HFFc6 (cell line): Measurements from ENCODE around the gene ZNF76. TPM values are rescaled to one million over a fixed set of nuclear protein-coding genes. Genes with fewer than 3 reads are reported as not detected.

Experiments used
- DNase-seq: peaks from one replicate; pipeline ENCODE4 v3.0.0-alpha.2; 2018
- H3K27ac Mint-ChIP-seq: 2 replicates; pipeline ENCODE4 v1.8.0; 2020; ENCODE audit warnings: mild to moderate bottlenecking, mixed read lengths
- H3K27me3 Mint-ChIP-seq: 2 replicates; pipeline ENCODE4 v1.8.0; 2021; ENCODE audit warnings: mild to moderate bottlenecking, moderate library complexity, mixed read lengths; ENCODE audit not compliant: insufficient read depth
- H3K36me3 Mint-ChIP-seq: 2 replicates; pipeline ENCODE4 v1.8.0; 2021; ENCODE audit warnings: low read depth, mixed read lengths
- H3K4me1 Mint-ChIP-seq: 2 replicates; pipeline ENCODE4 v1.8.0; 2020; ENCODE audit warnings: low read depth, mixed read lengths
- H3K4me3 Mint-ChIP-seq: 2 replicates; pipeline ENCODE4 v1.8.0; 2020; ENCODE audit warnings: mild to moderate bottlenecking, moderate library complexity, mixed read lengths
- H3K9me3 Mint-ChIP-seq: 2 replicates; pipeline ENCODE4 v1.8.0; 2020; ENCODE audit warnings: mild to moderate bottlenecking, mixed read lengths
- CTCF ChIP-seq: fragments of 200-600 bp; sonication (generic); IDR thresholded peaks from 2 replicates; pipeline ENCODE4 v1.5.0; 2021; ENCODE audit warnings: antibody characterized with exemption, mild to moderate bottlenecking
- total RNA-seq, 6 experiments: library from RNA; stranded (reverse); fragmentation: NEBNext Ultra II Directional; extraction: Animal tissue kit (Norgen Biotek cat#: 25700); gene quantifications; 2 replicates in 1 of 6; 3 replicates in 5 of 6; pipeline ENCODE4 v1.2.3, GENCODE V29; 2021

ZNF76 gene
- total RNA-seq, 6 experiments from 2014 or later = 12.7 to 17.1 (median 16.4) TPM

GRCh38 chr6:35288834-35289233 is 29.3 kb downstream of the ZNF76 start:
- Mint-ChIP-seq H3K9me3 (no peaks in the 10 kb centered on the region), H3K27ac (no peak overlapping the region), H3K4me1 (no peaks in the 10 kb centered on the region), H3K4me3 (no peak overlapping the region), H3K27me3 (peaks cover 2% of the 10 kb centered on the region), H3K36me3 (peaks cover 19% of the 10 kb centered on the region; the same call in 1 of the 2 replicates)
- TF ChIP-seq CTCF = no peak
- no peak for DNase-seq

DNA sequence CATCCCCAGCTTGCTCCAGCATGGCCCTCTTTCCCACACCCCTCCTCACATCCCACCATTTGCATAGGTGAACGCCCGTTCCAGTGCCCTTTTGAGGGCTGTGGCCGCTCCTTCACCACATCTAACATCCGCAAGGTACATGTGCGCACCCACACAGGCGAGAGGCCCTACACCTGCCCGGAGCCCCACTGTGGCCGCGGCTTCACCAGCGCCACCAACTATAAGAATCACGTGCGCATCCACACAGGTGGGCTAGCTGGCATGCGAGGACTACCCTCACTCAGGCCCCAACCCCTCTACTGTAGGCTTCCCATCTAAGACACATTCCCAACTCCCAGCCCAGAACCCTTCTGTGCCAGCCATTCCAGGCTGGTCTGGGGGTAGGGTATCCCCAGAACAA is 32.0 kb downstream of the ZNF76 start:
- peaks cover 21% of the 10 kb centered on the region for H3K36me3 Mint-ChIP-seq
- H3K9me3 Mint-ChIP-seq = no peaks in the 10 kb centered on the region
- H3K4me3 Mint-ChIP-seq = no peak overlapping the region
- DNase-seq = no peak
- peaks cover under 1% of the 10 kb centered on the region; the same call in 1 of the 2 replicates for H3K4me1 Mint-ChIP-seq
- peaks cover 2% of the 10 kb centered on the region for H3K27me3 Mint-ChIP-seq
- no peak overlapping the region for H3K27ac Mint-ChIP-seq
- TF ChIP-seq CTCF = no peak

- Mint-ChIP-seq H3K27ac (no peak overlapping the region), H3K4me1 (peaks cover 10% of the 10 kb centered on the region), H3K27me3 (peaks cover 2% of the 10 kb centered on the region), H3K4me3 (no peak overlapping the region), H3K9me3 (no peaks in the 10 kb centered on the region), H3K36me3 (peaks cover 13% of the 10 kb centered on the region)
- TF ChIP-seq CTCF = no peak
- DNase-seq = no peak
Observed at GRCh38 chr6:35292494-35292893, 33.0 kb downstream of the ZNF76 start.

- Mint-ChIP-seq H3K36me3 (peaks cover 13% of the 10 kb centered on the region; the same call in 1 of the 2 replicates), H3K27ac (no peak overlapping the region), H3K27me3 (peaks cover 2% of the 10 kb centered on the region), H3K9me3 (no peaks in the 10 kb centered on the region), H3K4me1 (peaks cover 12% of the 10 kb centered on the region), H3K4me3 (no peak overlapping the region)
- no peak for TF ChIP-seq CTCF
- DNase-seq = no peak
Observed at GRCh38 chr6:35293681-35294080, 34.1 kb downstream of the ZNF76 start.

- Mint-ChIP-seq H3K27ac (no peak overlapping the region), H3K9me3 (no peaks in the 10 kb centered on the region), H3K4me1 (peaks cover 12% of the 10 kb centered on the region), H3K4me3 (no peak overlapping the region), H3K27me3 (peaks cover 2% of the 10 kb centered on the region), H3K36me3 (peaks cover 13% of the 10 kb centered on the region; the same call in 1 of the 2 replicates)
- TF ChIP-seq CTCF = peak; percentile 81
- DNase-seq = peak; percentile 23
Observed at GRCh38 chr6:35294308-35294945, 34.9 kb downstream of the ZNF76 start.
